Measurements from ENCODE around the gene COMMD9.

DNA sequence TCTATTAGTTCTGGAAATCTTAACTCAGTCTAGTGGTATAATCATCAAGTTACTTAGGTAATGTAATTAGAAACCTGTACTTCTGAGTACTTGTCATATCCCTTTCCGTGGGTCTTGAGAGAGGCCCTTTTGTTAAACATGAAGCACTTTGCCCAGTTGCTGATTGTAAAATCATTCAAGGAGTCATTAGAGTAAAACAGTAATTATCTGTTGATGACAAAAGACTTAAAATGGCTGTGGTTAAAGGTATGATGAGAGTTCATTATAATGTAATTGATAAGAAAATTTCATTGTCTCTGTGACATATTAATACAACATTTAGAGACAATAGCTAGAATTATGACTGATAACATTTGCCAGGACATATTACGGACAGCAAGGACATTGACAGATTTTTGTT lies 41.2 kb upstream of the COMMD9 start:
- TF ChIP-seq, protein P1, sequence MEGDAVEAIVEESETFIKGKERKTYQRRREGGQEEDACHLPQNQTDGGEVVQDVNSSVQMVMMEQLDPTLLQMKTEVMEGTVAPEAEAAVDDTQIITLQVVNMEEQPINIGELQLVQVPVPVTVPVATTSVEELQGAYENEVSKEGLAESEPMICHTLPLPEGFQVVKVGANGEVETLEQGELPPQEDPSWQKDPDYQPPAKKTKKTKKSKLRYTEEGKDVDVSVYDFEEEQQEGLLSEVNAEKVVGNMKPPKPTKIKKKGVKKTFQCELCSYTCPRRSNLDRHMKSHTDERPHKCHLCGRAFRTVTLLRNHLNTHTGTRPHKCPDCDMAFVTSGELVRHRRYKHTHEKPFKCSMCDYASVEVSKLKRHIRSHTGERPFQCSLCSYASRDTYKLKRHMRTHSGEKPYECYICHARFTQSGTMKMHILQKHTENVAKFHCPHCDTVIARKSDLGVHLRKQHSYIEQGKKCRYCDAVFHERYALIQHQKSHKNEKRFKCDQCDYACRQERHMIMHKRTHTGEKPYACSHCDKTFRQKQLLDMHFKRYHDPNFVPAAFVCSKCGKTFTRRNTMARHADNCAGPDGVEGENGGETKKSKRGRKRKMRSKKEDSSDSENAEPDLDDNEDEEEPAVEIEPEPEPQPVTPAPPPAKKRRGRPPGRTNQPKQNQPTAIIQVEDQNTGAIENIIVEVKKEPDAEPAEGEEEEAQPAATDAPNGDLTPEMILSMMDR (IDR thresholded peaks at IDR 0.05), result no peak
- TF ChIP-seq POLR2A (IDR thresholded peaks at IDR 0.05), result no peak
